NCI-H460 (cell line): ENCODE measurements around the gene WDR27. TPM values are rescaled to one million over a fixed set of nuclear protein-coding genes. Genes with fewer than 3 reads are reported as not detected.
"Not testable (repeated sequence)": the region's sequence is repeated elsewhere in the genome, so short reads cannot be mapped to it uniquely, and the experiment has no call there.

Experiments used
- DNase-seq: peaks from one replicate; pipeline ENCODE4 v3.0.0-alpha.2; 2016; ENCODE audit warnings: low read depth; ENCODE audit errors: extremely low read depth
- total RNA-seq: library from RNA; depleted of rRNA; stranded (reverse); fragments of >200 nt; shearing (Covaris generic); gene quantifications from 2 replicates; pipeline ENCODE4 v1.2.3, GENCODE V29; 2014

The WDR27 gene
- total RNA-seq, 1 experiment from 2014 or later: 24.0 TPM

GRCh38 chr6:169665289-169665688 is 36.5 kb downstream of the WDR27 start:
- no peak for DNase-seq

GRCh38 chr6:169664227-169664626 is 37.6 kb downstream of the WDR27 start:
- DNase-seq: no peak

- DNase-seq: no peak
Measured at GRCh38 chr6:169663468-169663867, 38.4 kb downstream of the WDR27 start.

GRCh38 chr6:169661391-169661756 is 40.5 kb downstream of the WDR27 start:
- DNase-seq: no peak

- no peak for DNase-seq
Measured at GRCh38 chr6:169660751-169661390, 41.0 kb downstream of the WDR27 start.

- DNase-seq: no peak
Measured at GRCh38 chr6:169659820-169660610, 41.8 kb downstream of the WDR27 start.

GRCh38 chr6:169657284-169657610 is 44.6 kb downstream of the WDR27 start:
- DNase-seq: no peak

DNA sequence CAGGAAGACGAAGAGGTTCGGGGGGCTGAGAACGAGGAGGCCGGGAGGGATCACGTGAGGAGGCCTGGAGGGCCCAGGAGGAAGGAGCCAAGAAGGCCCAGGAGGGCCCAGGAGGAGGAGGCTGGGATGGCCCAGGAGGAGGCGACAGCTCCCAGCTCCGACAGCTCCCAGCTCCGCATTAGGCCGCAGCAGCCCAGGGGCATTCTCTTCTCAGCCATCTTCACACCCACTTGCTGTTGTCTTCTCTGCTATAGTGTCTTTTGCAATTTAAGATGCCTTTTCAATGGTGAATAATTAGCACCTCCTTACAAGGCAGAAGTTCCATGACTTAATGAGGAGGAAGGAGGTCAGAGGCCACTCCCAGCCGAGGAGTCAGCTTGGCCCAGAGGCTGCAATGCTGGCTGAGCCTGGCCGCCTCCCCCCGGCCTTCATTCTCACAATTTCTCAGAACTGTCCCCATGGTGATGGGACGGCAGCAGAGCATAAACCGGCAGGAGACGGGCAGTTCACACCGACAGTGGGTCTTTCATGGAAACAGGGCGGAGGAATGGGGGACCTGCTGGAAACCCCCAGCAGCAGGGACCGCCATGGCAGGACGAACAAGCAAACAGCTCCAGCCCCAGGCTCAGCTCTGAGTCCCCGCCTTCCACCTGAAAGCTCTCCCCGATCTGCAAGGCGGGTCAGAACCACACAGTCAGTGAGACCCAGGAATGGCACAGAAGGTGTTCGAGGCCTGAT is 45.1 kb downstream of the WDR27 start:
- no peak for DNase-seq

DNA sequence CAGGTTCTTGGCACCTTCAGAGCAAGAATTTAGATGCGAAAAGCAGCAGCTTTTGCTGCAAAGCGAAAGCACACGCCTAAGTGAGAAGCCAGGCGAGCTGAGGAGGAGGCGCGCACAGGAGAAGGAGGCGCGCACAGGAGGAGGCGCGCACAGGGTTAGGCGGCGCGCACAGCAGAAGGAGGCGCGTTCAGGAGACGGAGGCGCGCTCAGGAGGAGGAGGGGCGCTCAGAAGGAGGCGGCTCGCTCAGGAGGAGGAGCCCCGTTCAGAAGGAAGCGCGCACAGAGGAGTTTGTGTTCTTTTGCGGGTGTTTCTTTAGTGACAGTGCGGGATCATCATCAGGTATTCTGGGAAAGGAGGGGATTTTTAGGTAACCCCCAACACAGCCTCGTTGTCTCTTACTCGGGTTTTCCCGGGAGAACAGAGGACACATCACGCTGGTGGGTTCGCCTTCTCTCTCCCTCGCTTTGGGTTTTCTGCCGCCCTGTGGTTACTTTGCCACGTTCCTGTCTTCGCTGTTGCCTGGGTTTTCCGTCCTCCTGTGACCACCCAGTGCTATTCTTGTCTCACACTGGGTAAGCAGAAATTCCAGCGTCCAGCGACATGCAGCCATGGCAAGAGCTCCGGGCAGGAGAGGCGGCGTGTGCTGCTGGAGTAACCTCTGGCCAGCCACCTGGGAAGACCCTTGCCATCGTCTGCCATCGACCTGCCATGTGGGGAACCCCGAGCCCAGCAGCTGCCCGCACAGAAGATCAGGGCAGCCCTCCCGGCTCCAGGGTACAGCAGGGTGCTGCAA is 47.0 kb downstream of the WDR27 start:
- peak; percentile 20 for DNase-seq

- DNase-seq: no peak
Measured at GRCh38 chr6:169653691-169654090, 48.1 kb downstream of the WDR27 start.

DNA sequence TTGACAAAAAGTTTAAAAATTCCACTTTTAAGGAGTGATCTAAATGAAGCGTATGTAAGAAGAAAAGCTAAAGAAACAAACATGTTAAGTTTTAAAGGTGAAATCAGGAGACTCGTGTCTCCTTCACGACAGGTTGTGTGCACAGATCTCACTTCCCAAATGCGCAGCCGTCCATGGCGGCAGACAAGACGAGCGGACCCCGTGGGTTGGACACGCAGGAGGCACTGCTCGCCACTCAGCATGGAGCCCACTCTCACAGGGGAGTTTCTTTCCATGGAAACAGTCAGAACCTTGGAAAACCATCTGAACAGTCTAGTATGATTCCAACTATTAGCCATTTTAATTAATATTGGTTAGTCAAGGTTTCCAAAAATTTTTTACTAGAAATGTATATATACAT is 48.9 kb downstream of the WDR27 start:
- DNase-seq: no peak

GRCh38 chr6:169651498-169651897 is 50.3 kb downstream of the WDR27 start:
- DNase-seq: no peak

DNA sequence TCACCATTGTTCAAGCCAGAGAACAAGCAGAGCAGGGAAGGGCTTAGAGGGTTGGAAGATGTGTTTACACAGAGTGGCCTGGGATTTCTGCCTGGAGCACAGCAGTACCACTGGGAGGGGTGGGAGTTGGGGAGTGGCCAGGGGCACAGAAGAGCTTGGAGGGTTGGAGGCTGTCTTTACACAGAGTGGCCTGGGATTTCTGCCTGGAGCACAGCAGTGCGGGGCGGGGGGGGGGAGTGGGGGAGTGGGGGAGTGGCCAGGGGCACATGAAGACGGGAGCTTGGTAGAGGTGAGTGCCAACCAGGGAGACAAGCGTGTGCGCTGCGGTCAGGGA is 50.9 kb downstream of the WDR27 start:
- DNase-seq: no peak

DNA sequence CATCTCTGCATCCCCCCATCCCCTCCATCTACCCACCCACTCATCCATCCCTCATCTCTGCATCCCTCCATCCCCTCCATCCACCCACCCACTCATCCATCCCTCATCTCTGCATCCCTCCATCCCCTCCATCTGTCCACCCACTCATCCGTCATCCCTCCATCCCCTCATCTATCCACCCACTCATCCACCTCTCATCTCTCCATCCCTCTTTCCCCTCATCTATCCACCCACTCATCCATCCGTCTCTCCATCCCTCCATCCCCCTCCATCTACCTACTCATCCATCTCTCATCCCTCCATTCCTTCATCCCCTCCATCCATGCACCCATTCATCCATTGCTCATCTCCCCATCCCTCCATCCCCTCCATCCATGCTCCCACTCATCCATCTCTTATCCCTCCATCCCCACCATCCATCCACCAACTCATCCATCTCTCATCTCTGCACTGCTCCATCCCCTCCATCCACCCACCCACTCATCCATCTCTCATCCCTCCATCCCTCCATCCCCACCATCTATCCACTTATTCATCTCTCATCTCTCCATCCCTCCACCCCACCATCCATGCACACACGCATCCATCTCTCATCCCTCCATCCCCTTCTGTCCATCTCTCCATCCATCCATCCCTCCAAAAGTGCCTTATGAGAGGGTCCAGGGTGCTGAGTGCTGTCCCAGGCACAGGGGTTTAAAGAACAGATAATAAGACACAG is 51.4 kb downstream of the WDR27 start:
- DNase-seq: no peak

- no peak for DNase-seq
Measured at GRCh38 chr6:169648617-169649016, 53.2 kb downstream of the WDR27 start.

DNA sequence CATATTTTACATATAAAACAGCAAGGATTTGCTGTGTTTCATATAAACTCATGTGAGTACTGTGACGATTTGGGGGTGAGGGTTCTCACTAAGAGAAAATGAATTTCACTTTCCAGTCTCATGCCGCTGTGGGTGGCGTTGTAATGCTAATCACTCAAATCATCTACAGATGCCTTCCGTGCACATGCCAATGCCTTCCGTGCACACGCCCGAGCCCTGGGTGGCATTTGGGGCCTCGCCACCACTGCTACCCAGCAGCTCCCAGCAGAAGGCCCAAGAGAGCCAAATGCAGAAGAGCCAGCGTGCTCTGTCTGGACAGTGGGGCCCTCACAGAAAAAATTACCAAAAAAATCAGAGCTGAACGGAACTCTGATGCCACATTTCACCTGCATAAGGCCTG is 53.7 kb downstream of the WDR27 start:
- no peak for DNase-seq

DNA sequence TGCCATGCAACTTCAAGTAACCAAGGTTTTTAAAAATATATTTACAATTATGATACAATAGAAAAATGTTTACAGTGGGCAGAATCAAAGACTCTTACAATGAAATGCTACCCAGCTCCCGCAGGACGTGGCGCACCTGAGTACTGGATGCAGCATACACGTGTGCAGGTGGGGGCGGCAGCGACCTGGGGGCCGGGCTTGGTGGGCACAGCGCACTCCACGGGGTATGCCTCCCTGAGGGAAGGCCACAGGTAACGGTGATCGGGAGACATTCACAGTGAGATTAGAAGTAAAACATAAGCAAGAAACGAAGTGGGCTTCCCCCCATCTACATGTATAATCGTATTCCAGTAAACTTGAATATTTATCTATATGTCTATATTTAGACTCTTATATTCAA is 54.2 kb downstream of the WDR27 start:
- no peak for DNase-seq

GRCh38 chr6:169646906-169647567 is 54.8 kb downstream of the WDR27 start:
- no peak for DNase-seq

- DNase-seq: not testable (repeated sequence)
Measured at GRCh38 chr6:169645459-169645858, 56.4 kb downstream of the WDR27 start.

- no peak for DNase-seq
Measured at GRCh38 chr6:169643521-169643920, 58.3 kb downstream of the WDR27 start.
